GM19452 (cell line): ENCODE measurements around the gene PROC.
A peak's percentile ranks its signal among the peaks of the same experiment; 100 is the strongest.

ENCODE experiments used
- ATAC-seq: cut with Tn5 transposase; IDR thresholded peaks from one replicate; pipeline ENCODE4 v1.9.1; 2021; ENCODE audit not compliant: unreplicated experiment

The PROC gene

GRCh38 chr2:127413782-127414637, 4.2 kb upstream of the PROC start:
- no peak for ATAC-seq

GRCh38 chr2:127414638-127415592, 3.3 kb upstream of the PROC start:
- no peak for ATAC-seq

GRCh38 chr2:127415593-127416505, 2.4 kb upstream of the PROC start:
- ATAC-seq = peak; percentile 73

DNA sequence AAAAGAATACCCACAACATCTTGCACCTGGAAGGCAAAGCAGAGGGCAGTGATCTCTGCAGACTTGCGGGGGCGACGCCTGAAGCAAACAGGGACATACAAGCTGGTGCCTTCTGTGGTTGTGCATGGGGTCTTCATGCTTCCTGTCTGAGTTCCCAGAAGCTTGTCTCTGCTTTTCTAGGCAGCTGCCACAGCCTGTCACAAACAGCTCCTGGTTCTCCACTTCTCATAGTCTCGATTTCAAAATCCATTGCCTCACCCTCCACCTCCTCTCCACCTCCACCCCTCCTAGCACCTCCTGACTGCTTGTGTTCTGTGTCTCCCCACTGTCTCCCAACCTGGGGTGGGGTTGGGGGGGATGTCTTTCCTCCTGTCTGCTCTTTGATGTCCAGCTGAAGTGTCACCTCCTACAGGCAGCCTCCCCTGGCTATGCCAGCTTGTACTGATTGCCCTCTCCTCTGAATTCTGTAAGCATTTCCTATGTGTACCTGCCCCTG, 1.7 kb upstream of the PROC start:
- no peak for ATAC-seq

- no peak for ATAC-seq
Observed at GRCh38 chr2:127417406-127417805, 821 bp upstream of the PROC start.

DNA sequence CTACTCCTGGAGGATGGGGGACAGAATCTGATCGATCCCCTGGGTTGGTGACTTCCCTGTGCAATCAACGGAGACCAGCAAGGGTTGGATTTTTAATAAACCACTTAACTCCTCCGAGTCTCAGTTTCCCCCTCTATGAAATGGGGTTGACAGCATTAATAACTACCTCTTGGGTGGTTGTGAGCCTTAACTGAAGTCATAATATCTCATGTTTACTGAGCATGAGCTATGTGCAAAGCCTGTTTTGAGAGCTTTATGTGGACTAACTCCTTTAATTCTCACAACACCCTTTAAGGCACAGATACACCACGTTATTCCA, 844 bp downstream of the PROC start:
- ATAC-seq = no peak

GRCh38 chr2:127419448-127420038, 1.3 kb downstream of the PROC start:
- ATAC-seq = no peak

DNA sequence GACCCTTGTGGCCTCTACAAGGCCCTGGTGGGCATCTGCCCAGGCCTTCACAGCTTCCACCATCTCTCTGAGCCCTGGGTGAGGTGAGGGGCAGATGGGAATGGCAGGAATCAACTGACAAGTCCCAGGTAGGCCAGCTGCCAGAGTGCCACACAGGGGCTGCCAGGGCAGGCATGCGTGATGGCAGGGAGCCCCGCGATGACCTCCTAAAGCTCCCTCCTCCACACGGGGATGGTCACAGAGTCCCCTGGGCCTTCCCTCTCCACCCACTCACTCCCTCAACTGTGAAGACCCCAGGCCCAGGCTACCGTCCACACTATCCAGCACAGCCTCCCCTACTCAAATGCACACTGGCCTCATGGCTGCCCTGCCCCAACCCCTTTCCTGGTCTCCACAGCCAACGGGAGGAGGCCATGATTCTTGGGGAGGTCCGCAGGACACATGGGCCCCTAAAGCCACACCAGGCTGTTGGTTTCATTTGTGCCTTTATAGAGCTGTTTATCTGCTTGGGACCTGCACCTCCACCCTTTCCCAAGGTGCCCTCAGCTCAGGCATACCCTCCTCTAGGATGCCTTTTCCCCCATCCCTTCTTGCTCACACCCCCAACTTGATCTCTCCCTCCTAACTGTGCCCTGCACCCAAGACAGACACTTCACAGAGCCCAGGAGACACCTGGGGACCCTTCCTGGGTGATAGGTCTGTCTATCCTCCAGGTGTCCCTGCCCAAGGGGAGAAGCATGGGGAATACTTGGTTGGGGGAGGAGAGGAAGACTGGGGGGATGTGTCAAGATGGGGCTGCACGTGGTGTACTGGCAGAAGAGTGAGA, 2.0 kb downstream of the PROC start:
- ATAC-seq = no peak

GRCh38 chr2:127421116-127421800, 3.0 kb downstream of the PROC start:
- no peak for ATAC-seq

- no peak for ATAC-seq
Observed at GRCh38 chr2:127421871-127422558, 3.8 kb downstream of the PROC start.

DNA sequence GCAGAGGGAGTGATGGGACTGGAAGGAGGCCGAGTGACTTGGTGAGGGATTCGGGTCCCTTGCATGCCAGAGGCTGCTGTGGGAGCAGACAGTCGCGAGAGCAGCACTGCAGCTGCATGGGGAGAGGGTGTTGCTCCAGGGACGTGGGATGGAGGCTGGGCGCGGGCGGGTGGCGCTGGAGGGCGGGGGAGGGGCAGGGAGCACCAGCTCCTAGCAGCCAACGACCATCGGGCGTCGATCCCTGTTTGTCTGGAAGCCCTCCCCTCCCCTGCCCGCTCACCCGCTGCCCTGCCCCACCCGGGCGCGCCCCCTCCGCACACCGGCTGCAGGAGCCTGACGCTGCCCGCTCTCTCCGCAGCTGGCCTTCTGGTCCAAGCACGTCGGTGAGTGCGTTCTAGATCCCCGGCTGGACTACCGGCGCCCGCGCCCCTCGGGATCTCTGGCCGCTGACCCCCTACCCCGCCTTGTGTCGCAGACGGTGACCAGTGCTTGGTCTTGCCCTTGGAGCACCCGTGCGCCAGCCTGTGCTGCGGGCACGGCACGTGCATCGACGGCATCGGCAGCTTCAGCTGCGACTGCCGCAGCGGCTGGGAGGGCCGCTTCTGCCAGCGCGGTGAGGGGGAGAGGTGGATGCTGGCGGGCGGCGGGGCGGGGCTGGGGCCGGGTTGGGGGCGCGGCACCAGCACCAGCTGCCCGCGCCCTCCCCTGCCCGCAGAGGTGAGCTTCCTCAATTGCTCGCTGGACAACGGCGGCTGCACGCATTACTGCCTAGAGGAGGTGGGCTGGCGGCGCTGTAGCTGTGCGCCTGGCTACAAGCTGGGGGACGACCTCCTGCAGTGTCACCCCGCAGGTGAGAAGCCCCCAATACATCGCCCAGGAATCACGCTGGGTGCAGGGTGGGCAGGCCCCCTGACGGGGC, 4.6 kb downstream of the PROC start:
- no peak for ATAC-seq

DNA sequence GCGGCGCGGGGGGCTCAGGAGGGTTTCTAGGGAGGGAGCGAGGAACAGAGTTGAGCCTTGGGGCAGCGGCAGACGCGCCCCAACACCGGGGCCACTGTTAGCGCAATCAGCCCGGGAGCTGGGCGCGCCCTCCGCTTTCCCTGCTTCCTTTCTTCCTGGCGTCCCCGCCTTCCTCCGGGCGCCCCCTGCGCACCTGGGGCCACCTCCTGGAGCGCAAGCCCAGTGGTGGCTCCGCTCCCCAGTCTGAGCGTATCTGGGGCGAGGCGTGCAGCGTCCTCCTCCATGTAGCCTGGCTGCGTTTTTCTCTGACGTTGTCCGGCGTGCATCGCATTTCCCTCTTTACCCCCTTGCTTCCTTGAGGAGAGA, 5.2 kb downstream of the PROC start:
- ATAC-seq = no peak

DNA sequence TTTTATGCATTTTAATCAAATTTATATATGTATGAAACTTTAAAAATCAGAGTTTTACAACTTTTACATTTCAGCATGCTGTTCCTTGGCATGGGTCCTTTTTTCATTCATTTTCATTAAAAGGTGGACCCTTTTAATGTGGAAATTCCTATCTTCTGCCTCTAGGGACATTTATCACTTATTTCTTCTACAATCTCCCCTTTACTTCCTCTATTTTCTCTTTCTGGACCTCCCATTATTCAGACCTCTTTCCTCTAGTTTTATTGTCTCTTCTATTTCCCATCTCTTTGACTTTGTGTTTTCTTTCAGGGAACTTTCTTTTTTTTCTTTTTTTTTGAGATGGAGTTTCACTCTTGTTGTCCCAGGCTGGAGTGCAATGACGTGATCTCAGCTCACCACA, 5.7 kb downstream of the PROC start:
- no peak for ATAC-seq

DNA sequence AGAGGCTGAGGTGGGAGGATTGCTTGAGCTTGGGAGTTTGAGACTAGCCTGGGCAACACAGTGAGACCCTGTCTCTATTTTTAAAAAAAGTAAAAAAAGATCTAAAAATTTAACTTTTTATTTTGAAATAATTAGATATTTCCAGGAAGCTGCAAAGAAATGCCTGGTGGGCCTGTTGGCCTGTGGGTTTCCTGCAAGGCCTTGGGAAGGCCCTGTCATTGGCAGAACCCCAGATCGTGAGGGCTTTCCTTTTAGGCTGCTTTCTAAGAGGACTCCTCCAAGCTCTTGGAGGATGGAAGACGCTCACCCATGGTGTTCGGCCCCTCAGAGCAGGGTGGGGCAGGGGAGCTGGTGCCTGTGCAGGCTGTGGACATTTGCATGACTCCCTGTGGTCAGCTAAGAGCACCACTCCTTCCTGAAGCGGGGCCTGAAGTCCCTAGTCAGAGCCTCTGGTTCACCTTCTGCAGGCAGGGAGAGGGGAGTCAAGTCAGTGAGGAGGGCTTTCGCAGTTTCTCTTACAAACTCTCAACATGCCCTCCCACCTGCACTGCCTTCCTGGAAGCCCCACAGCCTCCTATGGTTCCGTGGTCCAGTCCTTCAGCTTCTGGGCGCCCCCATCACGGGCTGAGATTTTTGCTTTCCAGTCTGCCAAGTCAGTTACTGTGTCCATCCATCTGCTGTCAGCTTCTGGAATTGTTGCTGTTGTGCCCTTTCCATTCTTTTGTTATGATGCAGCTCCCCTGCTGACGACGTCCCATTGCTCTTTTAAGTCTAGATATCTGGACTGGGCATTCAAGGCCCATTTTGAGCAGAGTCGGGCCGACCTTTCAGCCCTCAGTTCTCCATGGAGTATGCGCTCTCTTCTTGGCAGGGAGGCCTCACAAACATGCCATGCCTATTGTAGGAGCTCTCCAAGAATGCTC, 6.6 kb downstream of the PROC start:
- ATAC-seq = no peak

GRCh38 chr2:127425540-127426490, 7.6 kb downstream of the PROC start:
- ATAC-seq = no peak
